HUES64 (cell line): ENCODE measurements around the gene STARD5.
A peak's percentile ranks its signal among the peaks of the same experiment; 100 is the strongest.

ENCODE experiments used
- H3K27ac ChIP-seq: 2 replicates; pipeline ENCODE4 v1.7.0; 2013; ENCODE audit warnings: low read depth, low read length, inconsistent platforms
- H3K27me3 ChIP-seq: 2 replicates; pipeline ENCODE4 v1.6.1; 2013; ENCODE audit warnings: mild to moderate bottlenecking, low read length; ENCODE audit not compliant: insufficient read depth
- H3K36me3 ChIP-seq: 2 replicates; pipeline ENCODE4 v1.6.1; 2013; ENCODE audit warnings: mild to moderate bottlenecking, low read length; ENCODE audit not compliant: insufficient read depth
- H3K4me1 ChIP-seq: 2 replicates; pipeline ENCODE4 v1.6.1; 2013; ENCODE audit warnings: mild to moderate bottlenecking, low read length, moderate library complexity; ENCODE audit not compliant: insufficient read depth
- H3K4me3 ChIP-seq: 2 replicates; pipeline ENCODE4 v1.5.1; 2013; ENCODE audit warnings: mild to moderate bottlenecking, low read length, moderate library complexity
- H3K9ac ChIP-seq: 2 replicates; pipeline ENCODE4 v1.6.1; 2013; ENCODE audit warnings: mild to moderate bottlenecking, low read depth, low read length
- H3K9me3 ChIP-seq: 2 replicates; pipeline ENCODE4 v1.6.1; 2013; ENCODE audit warnings: low read depth, low read length; ENCODE audit not compliant: insufficient read depth
- WGBS: fragments of 150-250, 120-280 bp; methylation state at CpG from one replicate; pipeline ENCODE4 v1.1.7; 2013; ENCODE audit warnings: missing lambda C conversion rate; 5-methylcytosine and 5-hydroxymethylcytosine counted together

Gene STARD5

DNA sequence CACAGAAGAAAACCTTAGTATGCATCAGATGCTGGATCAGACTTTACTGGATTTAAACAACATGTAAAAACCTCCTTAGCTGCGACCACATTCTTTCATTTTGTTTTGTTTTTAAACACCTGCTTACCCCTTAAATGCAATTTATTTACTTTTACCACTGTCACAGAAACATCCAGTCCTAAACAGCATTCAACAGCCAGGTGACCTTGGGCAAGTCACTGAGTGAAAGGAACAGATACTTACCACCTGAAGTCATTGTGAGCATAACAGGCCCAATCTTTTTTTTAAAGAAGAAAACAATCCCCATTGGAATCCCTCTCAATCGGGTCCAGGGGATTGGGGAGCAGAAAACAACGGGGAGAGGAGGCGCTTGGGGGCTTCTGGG lies 390 bp downstream of the STARD5 start:
- WGBS: 17% methylated on average over 4 of the region's 4 CpGs
- no peak overlapping the region for H3K27ac ChIP-seq
- H3K9ac ChIP-seq: peak overlapping the region; percentile 67

GRCh38 chr15:81322676-81323253 lies 1.2 kb downstream of the STARD5 start:
- H3K27ac ChIP-seq: no peak overlapping the region
- 90% methylated on average over 6 of the region's 6 CpGs for WGBS
- no peak overlapping the region for H3K4me3 ChIP-seq
- H3K9me3 ChIP-seq: no peaks in the 10 kb centered on the region
- no peak overlapping the region for H3K9ac ChIP-seq
- no peaks in the 10 kb centered on the region for H3K4me1 ChIP-seq
- H3K36me3 ChIP-seq: peaks cover 29% of the 10 kb centered on the region
- H3K27me3 ChIP-seq: peaks cover 6% of the 10 kb centered on the region; the same call in 1 of the 2 replicates

More for the DNA sequence above, 390 bp downstream of the STARD5 start:
- H3K4me3 ChIP-seq: peak overlapping the region; percentile 85
- H3K4me1 ChIP-seq: no peaks in the 10 kb centered on the region
- H3K36me3 ChIP-seq: peaks cover 21% of the 10 kb centered on the region
- no peaks in the 10 kb centered on the region for H3K9me3 ChIP-seq
- H3K27me3 ChIP-seq: peaks cover 6% of the 10 kb centered on the region; the same call in 1 of the 2 replicates

- H3K27me3 ChIP-seq: peaks cover 6% of the 10 kb centered on the region; the same call in 1 of the 2 replicates
- no peaks in the 10 kb centered on the region for H3K4me1 ChIP-seq
- no peak overlapping the region for H3K4me3 ChIP-seq
- H3K9ac ChIP-seq: no peak overlapping the region
- H3K9me3 ChIP-seq: no peaks in the 10 kb centered on the region
- H3K36me3 ChIP-seq: peaks cover 36% of the 10 kb centered on the region
- WGBS: 91% methylated on average over 1 of the region's 1 CpG
- no peak overlapping the region for H3K27ac ChIP-seq
Observed at GRCh38 chr15:81321667-81322066, 2.3 kb downstream of the STARD5 start.

DNA sequence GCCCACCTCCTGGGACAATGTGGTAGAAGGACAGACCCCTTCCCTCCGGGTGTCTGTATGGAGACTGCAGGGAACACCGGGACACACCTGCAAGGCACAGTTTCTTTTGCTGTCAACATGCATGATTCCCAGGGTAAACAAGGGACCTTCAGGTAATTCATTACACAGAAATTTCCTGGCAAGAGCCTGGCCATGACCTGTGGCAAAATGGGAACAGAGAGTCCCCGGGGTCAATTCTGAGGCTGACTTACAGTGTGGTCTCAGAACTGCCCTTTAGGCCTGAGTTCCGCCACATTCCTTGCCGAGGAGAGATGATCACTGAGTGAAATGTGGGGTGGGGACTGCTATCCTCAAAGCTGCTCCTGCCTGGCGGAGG lies 6.3 kb downstream of the STARD5 start:
- Histone ChIP-seq H3K36me3 (peaks cover 52% of the 10 kb centered on the region), H3K27me3 (no peaks in the 10 kb centered on the region), H3K9me3 (no peaks in the 10 kb centered on the region), H3K4me3 (no peak overlapping the region), H3K4me1 (no peaks in the 10 kb centered on the region), H3K9ac (no peak overlapping the region), H3K27ac (no peak overlapping the region)
- 95% methylated on average over 6 of the region's 6 CpGs for WGBS

DNA sequence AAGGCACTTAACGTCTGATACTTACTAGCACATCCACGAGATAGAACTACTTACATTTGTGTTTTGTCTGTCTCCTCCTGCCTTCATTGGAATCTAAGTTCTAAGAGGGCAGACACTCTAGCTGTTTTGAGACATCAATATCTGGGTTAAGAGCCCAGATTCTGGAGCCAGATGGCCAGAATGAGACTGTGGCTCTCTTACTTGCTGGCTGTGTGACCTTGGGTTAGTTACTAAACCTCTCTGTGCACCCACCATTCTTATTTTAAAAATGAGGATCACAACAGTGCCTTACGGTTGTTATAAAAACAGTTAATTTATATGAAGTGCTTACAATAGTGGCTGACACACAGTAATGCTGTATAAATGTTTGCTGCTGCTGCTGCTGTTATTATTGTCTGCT lies 7.7 kb downstream of the STARD5 start:
- Histone ChIP-seq H3K9me3 (no peaks in the 10 kb centered on the region), H3K4me3 (no peak overlapping the region), H3K4me1 (no peaks in the 10 kb centered on the region), H3K27me3 (no peaks in the 10 kb centered on the region), H3K36me3 (peaks cover 55% of the 10 kb centered on the region), H3K27ac (no peak overlapping the region), H3K9ac (no peak overlapping the region)
- WGBS: 94% methylated on average over 3 of the region's 3 CpGs

DNA sequence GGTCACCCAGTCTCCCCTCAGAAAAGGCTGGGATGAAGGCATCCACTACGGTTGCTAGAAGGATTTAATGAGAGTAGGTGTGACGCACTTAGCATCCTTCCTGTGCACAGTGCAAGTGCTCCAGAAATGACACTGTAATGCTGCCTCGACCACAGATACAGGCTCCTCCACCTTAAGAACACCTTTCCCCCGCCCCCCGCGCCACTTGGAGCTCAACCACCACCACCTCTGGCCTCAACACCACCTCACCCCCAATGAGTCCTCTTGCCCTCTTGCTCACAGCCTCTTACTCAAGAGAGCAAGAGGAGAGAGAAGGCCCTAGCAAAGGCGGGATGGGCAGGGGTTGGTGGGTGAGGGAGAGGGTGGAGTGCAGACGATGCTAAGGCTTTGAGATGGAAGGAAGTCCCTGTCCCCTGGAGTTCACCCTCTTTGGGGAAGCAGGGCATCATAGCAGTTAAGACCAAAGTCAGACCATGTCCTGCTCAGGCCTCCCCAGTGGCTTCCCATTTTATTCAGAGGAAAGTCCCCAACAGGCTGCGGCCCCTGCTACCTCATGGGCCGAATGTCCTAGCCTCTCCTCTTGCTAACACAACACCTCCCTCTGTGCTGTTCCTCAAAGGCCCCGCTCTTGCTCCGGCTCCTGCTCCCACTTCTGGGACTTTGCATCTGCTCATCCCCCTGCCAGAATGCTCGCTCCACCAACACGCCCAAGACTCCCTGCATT lies 8.3 kb downstream of the STARD5 start:
- no peak overlapping the region for H3K9ac ChIP-seq
- H3K9me3 ChIP-seq: no peaks in the 10 kb centered on the region
- H3K4me3 ChIP-seq: no peak overlapping the region
- 94% methylated on average over 14 of the region's 14 CpGs for WGBS
- H3K36me3 ChIP-seq: peaks cover 51% of the 10 kb centered on the region
- no peak overlapping the region for H3K27ac ChIP-seq
- no peaks in the 10 kb centered on the region for H3K4me1 ChIP-seq
- H3K27me3 ChIP-seq: no peaks in the 10 kb centered on the region

DNA sequence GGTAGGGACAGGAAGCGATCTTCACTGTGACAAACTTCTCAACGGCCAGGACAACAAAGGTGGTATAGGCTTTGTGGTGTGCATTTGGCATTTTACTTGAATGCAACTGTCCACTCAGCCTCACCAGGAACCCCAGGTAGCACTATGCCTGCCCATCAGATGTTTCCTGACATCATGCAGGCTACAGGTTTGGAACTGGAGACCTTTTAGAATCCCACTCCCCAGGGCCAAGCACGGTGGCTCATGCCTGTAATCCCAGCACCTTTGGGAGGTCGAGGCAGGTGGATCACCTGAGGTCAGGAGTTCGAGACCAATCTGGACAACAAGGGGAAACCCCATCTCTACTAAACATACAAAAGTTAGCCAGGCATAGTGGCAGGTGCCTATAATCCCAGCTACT lies 9.6 kb downstream of the STARD5 start:
- WGBS: 97% methylated on average over 5 of the region's 5 CpGs
- Histone ChIP-seq H3K27ac (no peak overlapping the region), H3K36me3 (peaks cover 42% of the 10 kb centered on the region), H3K4me3 (no peak overlapping the region), H3K9me3 (no peaks in the 10 kb centered on the region), H3K9ac (no peak overlapping the region), H3K27me3 (no peaks in the 10 kb centered on the region), H3K4me1 (no peaks in the 10 kb centered on the region)

DNA sequence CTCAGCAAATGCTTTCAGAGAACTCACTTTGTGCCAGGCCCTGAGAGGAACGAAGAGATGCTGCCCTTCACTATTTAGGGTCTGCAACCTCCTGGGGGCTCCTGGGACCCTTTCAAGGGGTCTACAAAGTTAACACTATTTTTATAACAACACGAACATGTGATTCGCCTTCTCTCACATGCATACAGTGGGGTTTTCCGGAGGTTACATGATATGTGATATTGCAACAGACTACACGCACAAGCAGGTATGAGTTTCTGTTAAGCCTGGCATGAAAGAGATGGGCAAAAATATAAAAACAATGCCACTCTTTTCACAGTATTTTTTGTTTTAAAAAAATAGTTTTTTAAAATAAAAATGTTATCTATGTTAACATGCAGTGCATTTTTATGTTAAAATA lies 10.3 kb downstream of the STARD5 start:
- Histone ChIP-seq H3K27ac (no peak overlapping the region), H3K27me3 (no peaks in the 10 kb centered on the region), H3K9ac (no peak overlapping the region), H3K4me1 (no peaks in the 10 kb centered on the region), H3K9me3 (no peaks in the 10 kb centered on the region), H3K4me3 (no peak overlapping the region), H3K36me3 (peaks cover 35% of the 10 kb centered on the region)
- WGBS: 84% methylated on average over 5 of the region's 5 CpGs

DNA sequence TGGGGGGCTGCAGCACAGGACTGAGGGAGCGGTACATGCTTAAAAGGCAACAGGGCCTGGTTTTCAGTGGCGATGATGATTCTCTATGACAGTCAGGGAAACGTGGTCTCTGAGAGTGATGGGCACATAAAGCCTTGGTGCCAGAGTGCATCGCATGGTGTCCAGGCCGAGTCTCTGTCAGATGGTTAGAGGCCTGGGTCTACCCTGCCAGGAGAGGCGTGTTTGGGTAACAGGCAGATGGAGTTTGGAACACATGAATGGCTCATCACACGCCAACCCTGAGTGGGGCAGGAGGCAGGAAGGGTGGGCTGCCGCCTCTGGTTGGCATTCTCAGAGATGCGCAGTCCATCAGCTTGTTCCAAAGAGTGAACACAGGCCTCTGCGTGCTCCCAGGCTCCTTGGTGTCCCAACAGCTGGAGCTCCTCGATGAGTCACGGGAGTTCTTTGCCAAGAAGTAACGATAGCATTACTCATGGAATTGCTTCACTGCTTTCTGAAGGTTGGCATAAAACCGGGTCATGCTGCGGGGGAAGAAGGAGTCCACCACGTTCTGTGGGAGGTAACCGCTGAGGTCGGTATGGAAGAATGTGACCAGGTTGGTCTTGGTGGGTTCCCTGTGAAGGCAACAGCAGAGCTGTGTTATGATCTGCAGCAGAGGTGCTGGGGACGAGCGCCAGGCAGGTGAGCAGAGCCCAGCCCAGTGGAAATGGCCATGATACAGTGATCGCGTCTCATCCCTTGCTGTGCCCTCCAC lies 11.0 kb downstream of the STARD5 start:
- H3K27ac ChIP-seq: no peak overlapping the region
- peaks cover 27% of the 10 kb centered on the region; the same call in 1 of the 2 replicates for H3K36me3 ChIP-seq

GRCh38 chr15:81311752-81312464 lies 12.0 kb downstream of the STARD5 start:
- no peak overlapping the region for H3K9ac ChIP-seq

More for the DNA sequence above, 11.0 kb downstream of the STARD5 start:
- Histone ChIP-seq H3K9ac (no peak overlapping the region), H3K4me3 (no peak overlapping the region), H3K9me3 (no peaks in the 10 kb centered on the region), H3K27me3 (no peaks in the 10 kb centered on the region), H3K4me1 (no peaks in the 10 kb centered on the region)
- WGBS: 92% methylated on average over 22 of the region's 22 CpGs

DNA sequence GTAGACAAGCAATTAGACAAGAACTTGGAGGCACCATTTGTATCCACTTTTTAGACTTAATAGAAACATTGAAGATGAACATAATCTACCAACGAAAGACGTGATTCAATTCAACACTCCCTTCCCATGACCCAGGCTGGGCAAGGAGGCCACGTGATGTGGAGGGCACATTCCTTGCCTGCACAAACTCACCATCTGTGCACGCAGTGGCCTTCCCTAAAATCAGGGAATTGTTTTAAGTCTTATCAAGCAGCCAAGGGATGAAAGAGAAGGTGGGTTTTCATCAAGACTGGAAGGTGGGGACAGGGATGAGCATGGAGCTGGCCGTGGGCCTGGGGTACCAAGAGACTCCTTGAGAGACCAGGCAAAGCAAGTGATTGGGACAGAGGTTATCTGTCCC lies 13.5 kb downstream of the STARD5 start:
- peaks cover 11% of the 10 kb centered on the region; the same call in 1 of the 2 replicates for H3K36me3 ChIP-seq
- no peak overlapping the region for H3K9ac ChIP-seq
- H3K27ac ChIP-seq: no peak overlapping the region
- no peaks in the 10 kb centered on the region for H3K27me3 ChIP-seq
- H3K4me1 ChIP-seq: no peaks in the 10 kb centered on the region
- H3K9me3 ChIP-seq: no peaks in the 10 kb centered on the region
- H3K4me3 ChIP-seq: no peak overlapping the region
- WGBS: 96% methylated on average over 5 of the region's 5 CpGs

More at GRCh38 chr15:81311752-81312464, 12.0 kb downstream of the STARD5 start:
- WGBS: 94% methylated on average over 10 of the region's 10 CpGs
- H3K36me3 ChIP-seq: peaks cover 19% of the 10 kb centered on the region; the same call in 1 of the 2 replicates
- no peak overlapping the region for H3K4me3 ChIP-seq
- no peaks in the 10 kb centered on the region for H3K9me3 ChIP-seq
- no peak overlapping the region for H3K27ac ChIP-seq
- H3K4me1 ChIP-seq: no peaks in the 10 kb centered on the region
- no peaks in the 10 kb centered on the region for H3K27me3 ChIP-seq
